ENCODE results near the gene NFIA. TPM values are rescaled to one million over a fixed set of nuclear protein-coding genes. Genes with fewer than 3 reads are reported as not detected.
A peak's percentile ranks its signal among the peaks of the same experiment; 100 is the strongest.

NFIA gene
- total RNA-seq, 1 experiment from 2014 or later: 12.7 TPM

DNA sequence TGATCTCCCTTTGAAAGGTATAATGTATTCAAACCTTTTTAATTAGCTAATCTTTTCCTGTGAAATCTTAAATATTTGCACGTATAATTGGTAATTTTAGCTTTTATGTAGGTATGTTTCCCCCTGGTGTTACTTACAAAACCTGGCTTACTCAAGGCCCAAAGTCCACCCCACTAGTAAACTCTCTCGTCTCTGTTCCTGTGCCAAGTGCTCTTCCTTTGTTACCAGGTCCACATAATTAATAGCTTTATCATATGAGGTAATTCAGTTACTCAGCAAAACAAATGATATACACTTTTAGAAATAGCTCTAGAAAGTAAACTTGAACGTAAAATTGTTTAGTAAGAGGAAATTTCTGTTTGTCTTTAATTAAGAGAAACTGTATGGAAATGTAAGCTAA, 36.7 kb downstream of the NFIA start:
- Histone ChIP-seq H3K27ac (ENCODE audit: low read length) (no peak overlapping the region), H3K9ac (ENCODE audit: low read length) (no peak overlapping the region), H3K9me3 (ENCODE audit: low read length) (no peaks in the 10 kb centered on the region), H2AFZ (ENCODE audit: low read length) (no peak overlapping the region), H3K79me2 (ENCODE audit: low read length) (no peaks in the 10 kb centered on the region), H3K4me1 (ENCODE audit: insufficient read depth, low read length) (peaks cover 17% of the 10 kb centered on the region), H3F3A (ENCODE audit: low read length, unreplicated experiment) (no peaks in the 10 kb centered on the region), H3K9me2 (replicated peaks; ENCODE audit: low read length) (no peaks in the 10 kb centered on the region), H4K20me1 (ENCODE audit: low read length) (no peaks in the 10 kb centered on the region), H3K27me3 (ENCODE audit: low read length) (no peaks in the 10 kb centered on the region), H3K4me3 (ENCODE audit: low read length) (no peak overlapping the region), H3K36me3 (ENCODE audit: low read depth, low read length) (no peaks in the 10 kb centered on the region), H3K4me2 (ENCODE audit: low read length) (no peak overlapping the region)
- intact Hi-C loops (cut with micrococcal nuclease): no loop called here
- ATAC-seq: peak; percentile 37; the same call in 1 of the 2 replicates
- no peak for DNase-seq
- BruUV-seq (replicated peaks): no TSS peak
- no peak for TF ChIP-seq EZH2 (IDR thresholded peaks at IDR 0.05; ENCODE audit: low read length, unreplicated experiment)
- TF ChIP-seq, protein P1, sequence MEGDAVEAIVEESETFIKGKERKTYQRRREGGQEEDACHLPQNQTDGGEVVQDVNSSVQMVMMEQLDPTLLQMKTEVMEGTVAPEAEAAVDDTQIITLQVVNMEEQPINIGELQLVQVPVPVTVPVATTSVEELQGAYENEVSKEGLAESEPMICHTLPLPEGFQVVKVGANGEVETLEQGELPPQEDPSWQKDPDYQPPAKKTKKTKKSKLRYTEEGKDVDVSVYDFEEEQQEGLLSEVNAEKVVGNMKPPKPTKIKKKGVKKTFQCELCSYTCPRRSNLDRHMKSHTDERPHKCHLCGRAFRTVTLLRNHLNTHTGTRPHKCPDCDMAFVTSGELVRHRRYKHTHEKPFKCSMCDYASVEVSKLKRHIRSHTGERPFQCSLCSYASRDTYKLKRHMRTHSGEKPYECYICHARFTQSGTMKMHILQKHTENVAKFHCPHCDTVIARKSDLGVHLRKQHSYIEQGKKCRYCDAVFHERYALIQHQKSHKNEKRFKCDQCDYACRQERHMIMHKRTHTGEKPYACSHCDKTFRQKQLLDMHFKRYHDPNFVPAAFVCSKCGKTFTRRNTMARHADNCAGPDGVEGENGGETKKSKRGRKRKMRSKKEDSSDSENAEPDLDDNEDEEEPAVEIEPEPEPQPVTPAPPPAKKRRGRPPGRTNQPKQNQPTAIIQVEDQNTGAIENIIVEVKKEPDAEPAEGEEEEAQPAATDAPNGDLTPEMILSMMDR (conservative IDR thresholded peaks at IDR 0.05; ENCODE audit: low read depth, low read length): no peak
- no peak for TF ChIP-seq EZH2phosphoT487 (IDR thresholded peaks at IDR 0.05; ENCODE audit: borderline replicate concordance, low read length)
- POLR2A ChIA-PET (ENCODE audit: unreplicated experiment): no interaction called here
- CTCF ChIA-PET: interaction anchor here (0.6 kb wide), 1 partner anchor 15 kb away, joined by 5 read pairs; no protein-coding TSS in a partner anchor

DNA sequence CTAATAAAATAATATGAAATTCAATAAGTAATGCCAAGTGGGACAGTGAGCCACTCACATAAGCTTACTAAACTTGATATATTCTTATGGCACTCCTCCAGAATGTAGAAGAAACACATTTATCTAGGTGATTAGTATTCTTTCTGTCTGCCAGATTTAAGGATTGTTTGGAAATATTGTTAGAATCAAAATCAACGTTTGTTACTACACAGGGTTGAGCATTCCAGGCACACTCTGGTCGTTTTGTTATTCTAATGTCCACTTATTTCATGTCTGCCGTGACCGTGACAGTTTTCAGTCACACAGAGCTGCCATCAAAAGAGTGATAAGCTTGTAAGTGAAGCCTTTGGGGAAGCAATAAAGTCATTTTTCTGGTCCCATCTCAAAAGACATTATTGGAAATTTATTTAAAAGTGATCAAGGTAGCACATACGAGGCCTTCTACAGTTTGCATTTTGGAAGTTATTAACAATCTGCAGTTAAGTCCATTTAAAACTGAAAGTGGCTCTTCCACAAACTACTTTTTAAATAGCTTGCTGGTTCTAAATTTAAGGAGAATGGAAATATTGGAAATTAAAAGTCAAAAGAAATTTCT, 38.0 kb downstream of the NFIA start:
- intact Hi-C loops (cut with micrococcal nuclease): no loop called here
- TF ChIP-seq EZH2 (IDR thresholded peaks at IDR 0.05; ENCODE audit: low read length, unreplicated experiment) (no peak), EZH2phosphoT487 (IDR thresholded peaks at IDR 0.05; ENCODE audit: borderline replicate concordance, low read length) (no peak)
- TF ChIP-seq, protein P1 (conservative IDR thresholded peaks at IDR 0.05; ENCODE audit: low read depth, low read length): no peak
- ChIA-PET POLR2A (ENCODE audit: unreplicated experiment) (no interaction called here), CTCF (no interaction called here)
- no TSS peak for BruUV-seq (replicated peaks)
- DNase-seq (no peak), ATAC-seq (no peak)
- Histone ChIP-seq H3K79me2 (ENCODE audit: low read length) (no peaks in the 10 kb centered on the region), H3K9ac (ENCODE audit: low read length) (no peak overlapping the region), H3K27ac (ENCODE audit: low read length) (no peak overlapping the region), H3K36me3 (ENCODE audit: low read depth, low read length) (no peaks in the 10 kb centered on the region), H3K4me2 (ENCODE audit: low read length) (no peak overlapping the region), H3K9me3 (ENCODE audit: low read length) (no peaks in the 10 kb centered on the region), H3K9me2 (replicated peaks; ENCODE audit: low read length) (no peaks in the 10 kb centered on the region), H3K4me1 (ENCODE audit: insufficient read depth, low read length) (peaks cover 17% of the 10 kb centered on the region), H3K4me3 (ENCODE audit: low read length) (no peak overlapping the region), H4K20me1 (ENCODE audit: low read length) (no peaks in the 10 kb centered on the region), H2AFZ (ENCODE audit: low read length) (no peak overlapping the region), H3K27me3 (ENCODE audit: low read length) (no peaks in the 10 kb centered on the region), H3F3A (ENCODE audit: low read length, unreplicated experiment) (no peaks in the 10 kb centered on the region)

- Histone ChIP-seq H3K4me2 (ENCODE audit: low read length) (no peak overlapping the region), H3K36me3 (ENCODE audit: low read depth, low read length) (no peaks in the 10 kb centered on the region), H3F3A (ENCODE audit: low read length, unreplicated experiment) (no peaks in the 10 kb centered on the region), H3K79me2 (ENCODE audit: low read length) (no peaks in the 10 kb centered on the region), H3K9me3 (ENCODE audit: low read length) (no peaks in the 10 kb centered on the region), H3K27ac (ENCODE audit: low read length) (no peak overlapping the region), H3K9me2 (replicated peaks; ENCODE audit: low read length) (no peaks in the 10 kb centered on the region), H3K9ac (ENCODE audit: low read length) (no peak overlapping the region), H3K4me1 (ENCODE audit: insufficient read depth, low read length) (peaks cover 17% of the 10 kb centered on the region), H2AFZ (ENCODE audit: low read length) (no peak overlapping the region), H4K20me1 (ENCODE audit: low read length) (no peaks in the 10 kb centered on the region), H3K4me3 (ENCODE audit: low read length) (no peak overlapping the region), H3K27me3 (ENCODE audit: low read length) (no peaks in the 10 kb centered on the region)
- CTCF ChIA-PET: no interaction called here
- ATAC-seq (no peak), DNase-seq (no peak)
- BruUV-seq (replicated peaks): no TSS peak
- POLR2A ChIA-PET (ENCODE audit: unreplicated experiment): no interaction called here
- TF ChIP-seq, protein P1 (conservative IDR thresholded peaks at IDR 0.05; ENCODE audit: low read depth, low read length): no peak
- intact Hi-C loops (cut with micrococcal nuclease): no loop called here
Measured at GRCh38 chr1:61120998-61121397, 38.6 kb downstream of the NFIA start.

Measured in PC-3 (cell line).